Heart left ventricle (tissue), 13 donors: ENCODE results near the gene OR2A7.
"Not testable (repeated sequence)": the region's sequence is repeated elsewhere in the genome, so short reads cannot be mapped to it uniquely, and the experiment has no call there.

ENCODE experiments used
- CTCF ChIP-seq, 12 donors: fragments of 200-600 bp; sonication (generic) in 4 of 12; IDR thresholded peaks; one replicate each; pipeline versions ENCODE4 v1.5.0 to v1.8.0; 2018 to 2022; ENCODE audit warnings: antibody characterized with exemption in 12 of 12, mild to moderate bottlenecking in 5 of 12
- POLR2A ChIP-seq, 2 donors: fragments of 450-650 bp; IDR thresholded peaks; one replicate each; pipeline ENCODE4 v1.6.1; 2017; ENCODE audit warnings: antibody characterized with exemption in 2 of 2, mild to moderate bottlenecking in 2 of 2, moderate library complexity in 2 of 2
- donor health status: ischemic (EF 13 %, LVEDD 7.1; RV severe dilation, severe dysfunction).
- donor health status: DM: no; HTN: yes; CAD: no.
- donor health status: DM: no; HTN: no; CAD: no.
- donor health status: ischemic (EF 25% LVEDD 6.9; RV normal size, moderate dysfunction).
- donor health status: ischemic (EF 25% LVEDD 5.7; RV mildly dilated, moderate dysfunction).
- donor health status: ischemic (EF 35%, LVEDD 5.7; RV mildly dilated, moderate dysfunction).
- donor health status: nonischemic (EF 11% LVEDD 7.7; RV severe dilation, severe dysfunction).
- donor health status: DM: yes; HTN: yes; CAD: no.
- donor health status: PGD.
- donor health status: ischemic (EF 29% LVEDD 5.4; RV normal size, mild dysfunction).
- donor health status: nonischemic (EF 23%, LVEDD 6.1; RV moderate dilation, normal function).

- TF ChIP-seq CTCF, POLR2A (IDR thresholded peaks at IDR 0.05): not testable (repeated sequence)
These were observed 47.4 kb downstream of the OR2A7 start for GRCh38 chr7:144217200-144217599.
